Omental fat pad (tissue), 4 donors: ENCODE data around the gene RPS25. TPM values are rescaled to one million over a fixed set of nuclear protein-coding genes. Genes with fewer than 3 reads are reported as not detected.
A peak's percentile ranks its signal among the peaks of the same experiment; 100 is the strongest.

ENCODE experiments used
- ATAC-seq: fragments of 150-250 bp; one replicate; pipeline ENCODE4 v1.9.1; 2016; ENCODE audit warnings: mild to moderate bottlenecking, moderate library complexity; ENCODE audit not compliant: low FRiP score
- DNase-seq: peaks from one replicate; pipeline ENCODE4 v3.0.0-alpha.2; 2019; ENCODE audit warnings: low spot score
- total RNA-seq, 4 donors: library from RNA; depleted of rRNA; stranded (reverse); fragments of >200 nt; gene quantifications; one replicate each; pipeline ENCODE4 v1.1.0, GENCODE V29; 2016
- TF ChIP-seq, protein P1 (sequence below), 3 donors: fragments of 450-650 bp; IDR thresholded peaks; one replicate each; pipeline ENCODE4 v1.5.1; 2016 to 2017; ENCODE audit warnings: antibody characterized with exemption in 3 of 3, mild to moderate bottlenecking in 3 of 3, moderate library complexity in 2 of 3

The RPS25 gene
- total RNA-seq, 4 donors from 2014 or later, result 1,426 to 2,619 (median 2,025) TPM

DNA sequence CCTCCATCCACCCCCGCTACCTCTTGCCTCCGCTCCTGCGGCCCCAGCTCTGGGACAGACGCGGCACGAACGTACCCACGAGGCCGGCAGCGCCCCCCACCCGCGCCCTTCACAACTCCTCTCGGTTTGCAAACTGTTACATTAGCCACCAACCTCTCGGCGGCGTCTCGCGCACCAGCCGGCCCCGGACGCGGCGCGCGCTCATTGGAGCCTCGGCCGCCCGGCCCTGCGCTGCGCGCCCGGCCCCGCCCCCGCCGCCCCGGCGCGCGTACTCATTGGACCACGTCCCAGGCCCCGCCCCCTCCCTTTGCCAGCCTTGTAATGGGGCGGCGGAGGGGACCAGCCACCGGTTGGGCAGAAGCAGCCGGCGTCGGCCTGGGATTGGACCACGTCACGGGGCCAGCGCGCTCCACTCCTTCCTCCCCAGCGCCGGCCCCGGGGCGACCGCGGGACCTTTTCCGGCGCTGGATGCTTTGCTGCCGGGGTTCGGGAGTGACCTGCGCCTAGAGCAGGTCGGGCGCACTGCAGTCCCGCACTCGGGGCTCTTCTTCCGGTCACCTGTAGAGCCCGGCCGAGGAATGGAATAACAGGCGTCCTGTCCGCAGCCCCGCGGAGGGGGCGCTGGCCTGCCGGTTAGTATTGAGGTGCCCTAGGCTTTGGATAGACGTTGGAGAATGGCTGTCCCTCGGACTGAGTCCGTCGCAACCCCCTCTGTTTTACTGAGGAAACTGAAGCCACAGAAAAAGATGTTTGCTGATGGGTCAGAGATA, 39.0 kb upstream of the RPS25 start, which contains the start of gene HYOU1:
TSS of gene HYOU1 (minus strand) at position 206 of the 770 bp plus-strand sequence. CDS start 1,045 bp downstream, outside the sequence.
- DNase-seq, result peak; percentile 98
- TF ChIP-seq, protein P1, sequence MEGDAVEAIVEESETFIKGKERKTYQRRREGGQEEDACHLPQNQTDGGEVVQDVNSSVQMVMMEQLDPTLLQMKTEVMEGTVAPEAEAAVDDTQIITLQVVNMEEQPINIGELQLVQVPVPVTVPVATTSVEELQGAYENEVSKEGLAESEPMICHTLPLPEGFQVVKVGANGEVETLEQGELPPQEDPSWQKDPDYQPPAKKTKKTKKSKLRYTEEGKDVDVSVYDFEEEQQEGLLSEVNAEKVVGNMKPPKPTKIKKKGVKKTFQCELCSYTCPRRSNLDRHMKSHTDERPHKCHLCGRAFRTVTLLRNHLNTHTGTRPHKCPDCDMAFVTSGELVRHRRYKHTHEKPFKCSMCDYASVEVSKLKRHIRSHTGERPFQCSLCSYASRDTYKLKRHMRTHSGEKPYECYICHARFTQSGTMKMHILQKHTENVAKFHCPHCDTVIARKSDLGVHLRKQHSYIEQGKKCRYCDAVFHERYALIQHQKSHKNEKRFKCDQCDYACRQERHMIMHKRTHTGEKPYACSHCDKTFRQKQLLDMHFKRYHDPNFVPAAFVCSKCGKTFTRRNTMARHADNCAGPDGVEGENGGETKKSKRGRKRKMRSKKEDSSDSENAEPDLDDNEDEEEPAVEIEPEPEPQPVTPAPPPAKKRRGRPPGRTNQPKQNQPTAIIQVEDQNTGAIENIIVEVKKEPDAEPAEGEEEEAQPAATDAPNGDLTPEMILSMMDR (IDR thresholded peaks at IDR 0.05), result no peak
- peak; percentile 98 for ATAC-seq

DNA sequence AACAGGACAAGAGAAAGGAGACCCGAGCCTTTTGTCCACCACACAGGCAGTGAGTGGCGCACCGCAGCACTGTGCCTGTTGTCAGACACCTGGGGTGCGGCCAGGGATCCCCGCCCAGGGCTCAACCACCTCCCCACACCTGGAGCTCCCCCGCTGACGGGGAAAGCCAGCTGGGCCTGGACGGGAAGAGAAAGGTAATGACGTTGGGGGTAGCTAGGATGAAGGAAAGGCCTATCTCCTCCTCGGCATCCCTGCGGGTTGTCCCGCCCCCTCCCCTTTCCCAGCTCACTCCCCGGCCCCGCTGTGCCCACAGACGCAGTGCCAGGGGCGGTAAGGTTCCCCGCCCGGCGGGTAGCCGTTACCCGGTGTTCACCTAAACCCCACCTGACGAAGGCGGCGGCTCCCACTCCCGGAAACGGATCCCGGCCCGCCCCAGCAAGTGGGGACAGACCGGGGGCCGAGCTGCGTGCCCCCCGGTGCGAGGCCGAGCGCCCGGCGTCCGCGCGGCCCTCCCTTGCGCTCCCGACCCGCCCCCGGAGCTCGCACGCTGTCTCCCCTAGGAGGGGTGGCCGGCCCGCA, 38.4 kb upstream of the RPS25 start:
- TF ChIP-seq, protein P1 (IDR thresholded peaks at IDR 0.05), result no peak
- DNase-seq, result no peak
- peak; percentile 68 for ATAC-seq

DNA sequence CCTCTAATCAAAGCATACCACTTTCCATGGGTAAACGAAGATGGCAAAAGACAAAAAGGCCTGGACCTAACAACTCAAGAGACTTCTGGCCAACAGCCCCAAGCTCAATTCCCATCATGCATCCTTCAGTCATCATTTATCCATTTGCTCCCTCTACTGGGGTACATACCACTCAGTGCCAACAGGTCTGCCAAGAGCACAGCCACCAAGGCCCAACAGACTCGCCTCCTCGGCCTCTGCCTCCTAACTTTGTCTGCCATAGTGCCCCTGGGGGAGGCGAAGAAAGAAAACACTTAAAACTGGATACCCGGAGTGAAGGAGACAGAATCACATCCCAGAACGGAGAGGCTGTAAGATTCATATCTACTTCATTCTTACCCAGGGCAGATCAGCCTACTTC, 37.8 kb upstream of the RPS25 start:
- no peak for DNase-seq
- TF ChIP-seq, protein P1 (IDR thresholded peaks at IDR 0.05), result no peak
- ATAC-seq, result no peak

DNA sequence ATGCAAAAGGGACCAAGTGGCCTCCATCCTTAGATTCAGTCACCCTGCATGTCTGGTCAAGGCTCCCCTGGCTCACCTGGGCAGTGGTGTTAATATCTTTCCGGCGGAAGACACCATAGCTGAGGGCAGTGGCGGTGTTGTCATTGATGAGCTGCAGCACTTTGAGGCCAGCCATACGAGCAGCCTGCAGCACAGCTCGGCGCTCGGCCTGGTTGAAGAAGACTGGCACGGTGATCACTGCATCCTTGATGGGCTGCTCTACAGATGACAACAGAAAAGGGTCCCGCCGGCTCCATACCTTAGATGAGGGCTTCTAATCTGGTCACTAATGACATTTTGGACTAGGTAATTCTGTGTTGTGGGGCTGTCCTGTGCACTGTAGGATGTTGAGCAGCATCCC, 36.3 kb upstream of the RPS25 start:
- TF ChIP-seq, protein P1 (IDR thresholded peaks at IDR 0.05), result no peak
- DNase-seq (no peak), ATAC-seq (no peak)

DNA sequence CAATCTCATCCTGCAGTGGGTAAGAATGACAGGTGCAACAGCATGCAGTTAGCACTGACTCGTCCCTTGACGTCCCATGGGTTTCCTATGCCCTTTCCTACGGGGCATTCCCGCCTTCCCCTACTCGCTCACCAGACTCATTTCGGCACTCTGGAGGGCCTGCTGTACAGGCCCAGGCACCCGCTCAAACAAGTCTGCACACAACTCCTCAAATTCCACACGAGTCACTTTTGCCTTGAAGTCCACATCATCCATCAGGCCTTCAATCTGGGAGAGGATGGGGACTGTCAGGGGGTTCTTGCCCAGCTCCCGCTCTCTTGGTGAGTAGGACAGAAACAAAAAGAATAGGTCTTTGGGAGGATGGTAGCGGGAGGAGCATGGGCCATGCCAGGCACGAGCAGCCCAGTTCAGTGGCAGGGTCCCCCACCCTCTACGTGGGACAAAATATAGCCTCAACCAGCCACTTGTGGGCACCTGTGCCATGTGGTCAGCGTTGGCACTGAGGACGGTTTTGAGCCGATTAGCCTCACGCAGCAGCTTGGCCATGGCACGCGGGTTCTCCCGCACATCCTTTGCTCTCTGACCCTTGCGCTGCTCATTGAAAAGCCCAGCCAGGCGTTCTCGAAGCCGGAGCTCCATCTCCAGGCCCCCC, 34.1 kb upstream of the RPS25 start:
- DNase-seq (no peak), ATAC-seq (no peak)
- TF ChIP-seq, protein P1 (IDR thresholded peaks at IDR 0.05), result no peak

DNA sequence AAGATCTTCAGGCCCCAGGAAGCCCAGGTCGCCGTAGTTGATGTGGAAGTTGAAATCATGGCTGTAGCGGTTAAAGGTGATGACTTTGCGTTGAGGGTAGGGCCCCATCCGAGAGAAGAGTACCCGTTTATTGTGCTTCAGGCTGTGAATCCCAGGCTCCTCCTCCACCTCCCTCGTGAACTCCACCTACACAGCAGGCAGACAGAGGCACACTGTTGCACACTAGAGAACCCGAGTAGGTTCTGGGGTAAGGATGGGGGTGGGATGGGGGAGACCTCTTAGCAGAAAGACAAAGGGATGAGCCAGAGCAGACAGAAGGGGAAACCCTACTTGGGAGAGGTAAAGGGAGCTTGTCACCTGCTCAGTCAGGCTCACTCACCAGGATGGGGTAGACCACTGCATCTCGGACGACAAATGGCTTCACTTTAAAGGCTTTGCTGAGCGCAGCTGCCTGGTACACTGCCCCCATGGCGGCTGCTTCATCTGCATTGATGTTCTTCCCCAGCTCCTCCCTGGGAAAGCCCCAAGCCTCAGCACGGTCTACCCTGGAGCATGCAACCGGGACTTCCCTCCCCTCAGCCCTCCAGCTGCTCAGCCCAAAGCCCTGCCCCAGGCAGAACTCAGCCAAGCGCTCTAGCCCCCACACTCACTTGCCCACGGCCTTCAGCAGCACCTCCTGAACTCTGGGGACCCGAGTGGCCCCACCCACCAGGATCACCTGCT, 33.5 kb upstream of the RPS25 start:
- ATAC-seq (no peak), DNase-seq (no peak)
- TF ChIP-seq, protein P1 (IDR thresholded peaks at IDR 0.05), result no peak
